Neural progenitor cell (in vitro differentiated cells): ENCODE data around the gene STRA8. TPM values are rescaled to one million over a fixed set of nuclear protein-coding genes. Genes with fewer than 3 reads are reported as not detected.

Experiments
- DNase-seq: peaks from one replicate; pipeline ENCODE4 v3.0.0-alpha.2; 2016; ENCODE audit warnings: low spot score
- H2AFZ ChIP-seq: fragments of 200-600 bp; sonication (generic); replicated peaks from 2 replicates; pipeline ENCODE4 v1.6.1; 2016; ENCODE audit warnings: antibody characterized with exemption
- H3F3A ChIP-seq: fragments of 200-600 bp; sonication (generic); 2 replicates; pipeline ENCODE4 v1.6.1; 2016; ENCODE audit warnings: antibody characterized with exemption, low read depth
- H3K27ac ChIP-seq: fragments of 200-600 bp; sonication (generic); 2 replicates; pipeline ENCODE4 v1.5.1; 2016; ENCODE audit warnings: mild to moderate bottlenecking
- H3K27me3 ChIP-seq: fragments of 200-600 bp; sonication (generic); 2 replicates; pipeline ENCODE4 v1.6.1; 2016; ENCODE audit warnings: mild to moderate bottlenecking, moderate library complexity
- H3K36me3 ChIP-seq: fragments of 200-600 bp; sonication (generic); 2 replicates; pipeline ENCODE4 v1.5.1; 2016
- H3K4me1 ChIP-seq: fragments of 200-600 bp; sonication (generic); 2 replicates; pipeline ENCODE4 v1.6.1; 2016; ENCODE audit warnings: mixed run types
- H3K4me2 ChIP-seq: fragments of 200-600 bp; sonication (generic); 2 replicates; pipeline ENCODE4 v1.6.1; 2016
- H3K4me3 ChIP-seq: fragments of 200-600 bp; sonication (generic); 2 replicates; pipeline ENCODE4 v1.5.1; 2016
- H3K79me2 ChIP-seq: fragments of 200-600 bp; sonication (generic); 2 replicates; pipeline ENCODE4 v1.6.1; 2016; ENCODE audit warnings: low read depth
- H3K9ac ChIP-seq: fragments of 200-600 bp; sonication (generic); 2 replicates; pipeline ENCODE4 v1.6.1; 2016
- H3K9me3 ChIP-seq: fragments of 200-600 bp; sonication (generic); 2 replicates; pipeline ENCODE4 v1.5.1; 2016; ENCODE audit warnings: low read depth
- H4K20me1 ChIP-seq: fragments of 200-600 bp; sonication (generic); 2 replicates; pipeline ENCODE4 v1.6.1; 2016; ENCODE audit warnings: low read depth
- H3K27ac Mint-ChIP-seq: 3 replicates; pipeline ENCODE4 v1.8.0; 2021; ENCODE audit warnings: mixed read lengths
- H3K27me3 Mint-ChIP-seq: 2 replicates; pipeline ENCODE4 v1.8.0; 2022; ENCODE audit warnings: low read depth, mild to moderate bottlenecking, inconsistent platforms, moderate library complexity, mixed read lengths; ENCODE audit not compliant: insufficient read depth
- H3K36me3 Mint-ChIP-seq: 3 replicates; pipeline ENCODE4 v1.8.0; 2021; ENCODE audit warnings: mixed read lengths
- H3K4me1 Mint-ChIP-seq: 3 replicates; pipeline ENCODE4 v1.8.0; 2021; ENCODE audit warnings: mixed read lengths
- H3K4me3 Mint-ChIP-seq: 3 replicates; pipeline ENCODE4 v1.8.0; 2021; ENCODE audit warnings: mild to moderate bottlenecking, moderate library complexity, mixed read lengths
- H3K9me3 Mint-ChIP-seq: 3 replicates; pipeline ENCODE4 v1.8.0; 2020; ENCODE audit warnings: mixed read lengths
- CTCF ChIP-seq: fragments of 200-600 bp; sonication (generic); IDR thresholded peaks from 2 replicates; pipeline ENCODE4 v1.5.1; 2017; ENCODE audit warnings: antibody characterized with exemption, mild to moderate bottlenecking
- EZH2 ChIP-seq: fragments of 200-600 bp; sonication (generic); IDR thresholded peaks from 2 replicates; pipeline ENCODE4 v1.6.1; 2017; ENCODE audit warnings: antibody characterized with exemption, mild to moderate bottlenecking, moderate library complexity
- EZH2phosphoT487 ChIP-seq: fragments of 200-600 bp; sonication (generic); IDR thresholded peaks from 2 replicates; pipeline ENCODE4 v1.6.1; 2017; ENCODE audit warnings: antibody characterized with exemption
- total RNA-seq: library from RNA; depleted of rRNA; stranded (reverse); fragments of >200 nt; gene quantifications from 2 replicates; pipeline ENCODE4 v1.2.3, GENCODE V29; 2015; ENCODE audit warnings: low replicate concordance

The STRA8 gene
- total RNA-seq, 1 donor from 2014 or later, result not detected

GRCh38 chr7:135275971-135276580 is 42.4 kb downstream of the STRA8 start:
- Histone ChIP-seq H3K9me3 (no peaks in the 10 kb centered on the region), H3F3A (no peaks in the 10 kb centered on the region), H3K36me3 (no peaks in the 10 kb centered on the region), H3K4me1 (no peaks in the 10 kb centered on the region), H3K4me2 (no peak overlapping the region), H3K27me3 (no peaks in the 10 kb centered on the region), H3K4me3 (no peak overlapping the region), H3K27ac (no peak overlapping the region), H4K20me1 (no peaks in the 10 kb centered on the region), H3K79me2 (no peaks in the 10 kb centered on the region), H2AFZ (no peak overlapping the region), H3K9ac (no peak overlapping the region)
- Mint-ChIP-seq H3K4me3 (no peak overlapping the region), H3K4me1 (peaks cover 6% of the 10 kb centered on the region), H3K27me3 (peaks cover under 1% of the 10 kb centered on the region), H3K36me3 (no peaks in the 10 kb centered on the region), H3K9me3 (peaks cover 7% of the 10 kb centered on the region), H3K27ac (no peak overlapping the region)
- no peak for DNase-seq
- TF ChIP-seq EZH2phosphoT487, result no peak
- TF ChIP-seq EZH2, result no peak
- TF ChIP-seq CTCF, result no peak

GRCh38 chr7:135277161-135277560 is 43.5 kb downstream of the STRA8 start:
- TF ChIP-seq EZH2phosphoT487, result no peak
- no peak for TF ChIP-seq EZH2
- no peak for TF ChIP-seq CTCF
- H3K27me3 ChIP-seq, result no peaks in the 10 kb centered on the region
- H3K4me1 ChIP-seq, result no peaks in the 10 kb centered on the region
- H3K9me3 ChIP-seq, result no peaks in the 10 kb centered on the region
- H3K36me3 ChIP-seq, result no peaks in the 10 kb centered on the region
- Mint-ChIP-seq H3K27ac (no peak overlapping the region), H3K4me1 (peaks cover 6% of the 10 kb centered on the region), H3K27me3 (no peaks in the 10 kb centered on the region), H3K4me3 (no peak overlapping the region), H3K36me3 (no peaks in the 10 kb centered on the region), H3K9me3 (peaks cover 7% of the 10 kb centered on the region)
- no peak overlapping the region for H3K9ac ChIP-seq
- no peak overlapping the region for H3K4me2 ChIP-seq
- no peak overlapping the region for H3K27ac ChIP-seq
- H3K79me2 ChIP-seq, result no peaks in the 10 kb centered on the region
- DNase-seq, result no peak
- no peaks in the 10 kb centered on the region for H3F3A ChIP-seq
- no peak overlapping the region for H2AFZ ChIP-seq
- H3K4me3 ChIP-seq, result no peak overlapping the region
- H4K20me1 ChIP-seq, result no peaks in the 10 kb centered on the region

- no peaks in the 10 kb centered on the region for H3K36me3 Mint-ChIP-seq
- TF ChIP-seq EZH2, result no peak
- TF ChIP-seq EZH2phosphoT487, result no peak
- TF ChIP-seq CTCF, result peak; percentile 100
- Histone ChIP-seq H3K4me1 (no peaks in the 10 kb centered on the region), H3K4me2 (no peak overlapping the region), H3K9ac (no peak overlapping the region), H3K27me3 (no peaks in the 10 kb centered on the region), H3K27ac (no peak overlapping the region), H3K4me3 (no peak overlapping the region), H3F3A (no peaks in the 10 kb centered on the region), H3K79me2 (no peaks in the 10 kb centered on the region), H4K20me1 (no peaks in the 10 kb centered on the region), H3K9me3 (no peaks in the 10 kb centered on the region), H2AFZ (peak overlapping the region; percentile 26), H3K36me3 (no peaks in the 10 kb centered on the region)
- H3K4me3 Mint-ChIP-seq, result no peak overlapping the region
- no peak overlapping the region for H3K27ac Mint-ChIP-seq
- no peaks in the 10 kb centered on the region for H3K9me3 Mint-ChIP-seq
- peak; percentile 92 for DNase-seq
- no peaks in the 10 kb centered on the region for H3K27me3 Mint-ChIP-seq
- no peaks in the 10 kb centered on the region for H3K4me1 Mint-ChIP-seq
Observed at GRCh38 chr7:135281363-135281949, 47.8 kb downstream of the STRA8 start.
